Breast epithelium (tissue), 3 donors: ENCODE measurements around the gene C1orf105.

Source experiments
- POLR2A ChIP-seq: fragments of 450-650 bp; IDR thresholded peaks from one replicate; pipeline ENCODE4 v1.6.1; 2016; ENCODE audit warnings: antibody characterized with exemption, mild to moderate bottlenecking, moderate library complexity
- POLR2AphosphoS5 ChIP-seq, 3 donors: sonication (generic); formaldehyde crosslinking; IDR thresholded peaks; one replicate each; pipeline ENCODE4 v1.6.1; 2017; ENCODE audit warnings: antibody characterized with exemption in 3 of 3
- TF ChIP-seq, protein P1 (sequence below), 3 donors: fragments of 450-650 bp; IDR thresholded peaks; one replicate each; pipeline ENCODE4 v1.5.1; 2016 to 2017; ENCODE audit warnings: antibody characterized with exemption in 3 of 3, mild to moderate bottlenecking in 3 of 3, moderate library complexity in 3 of 3

DNA sequence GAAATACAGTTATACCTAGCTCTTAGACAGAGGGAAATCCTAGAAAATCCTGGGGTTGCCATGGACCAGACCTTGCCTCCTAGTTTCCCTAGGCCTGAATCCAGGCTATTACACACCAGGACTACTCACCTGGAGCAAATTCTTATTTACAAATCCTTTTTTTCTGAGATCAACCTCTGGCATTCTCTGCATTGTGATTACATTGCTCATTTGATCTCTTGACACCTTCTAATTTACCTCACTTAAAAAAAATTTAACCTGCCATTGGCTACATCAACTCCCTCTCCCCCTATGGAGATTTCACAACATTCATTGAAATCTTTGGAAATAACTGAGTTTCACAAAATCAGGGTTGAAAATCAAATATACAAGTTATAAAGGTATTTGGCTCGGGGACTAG lies 2.9 kb upstream of the C1orf105 start:
- TF ChIP-seq, protein P1, sequence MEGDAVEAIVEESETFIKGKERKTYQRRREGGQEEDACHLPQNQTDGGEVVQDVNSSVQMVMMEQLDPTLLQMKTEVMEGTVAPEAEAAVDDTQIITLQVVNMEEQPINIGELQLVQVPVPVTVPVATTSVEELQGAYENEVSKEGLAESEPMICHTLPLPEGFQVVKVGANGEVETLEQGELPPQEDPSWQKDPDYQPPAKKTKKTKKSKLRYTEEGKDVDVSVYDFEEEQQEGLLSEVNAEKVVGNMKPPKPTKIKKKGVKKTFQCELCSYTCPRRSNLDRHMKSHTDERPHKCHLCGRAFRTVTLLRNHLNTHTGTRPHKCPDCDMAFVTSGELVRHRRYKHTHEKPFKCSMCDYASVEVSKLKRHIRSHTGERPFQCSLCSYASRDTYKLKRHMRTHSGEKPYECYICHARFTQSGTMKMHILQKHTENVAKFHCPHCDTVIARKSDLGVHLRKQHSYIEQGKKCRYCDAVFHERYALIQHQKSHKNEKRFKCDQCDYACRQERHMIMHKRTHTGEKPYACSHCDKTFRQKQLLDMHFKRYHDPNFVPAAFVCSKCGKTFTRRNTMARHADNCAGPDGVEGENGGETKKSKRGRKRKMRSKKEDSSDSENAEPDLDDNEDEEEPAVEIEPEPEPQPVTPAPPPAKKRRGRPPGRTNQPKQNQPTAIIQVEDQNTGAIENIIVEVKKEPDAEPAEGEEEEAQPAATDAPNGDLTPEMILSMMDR (IDR thresholded peaks at IDR 0.05) = no peak
- TF ChIP-seq POLR2AphosphoS5 (IDR thresholded peaks at IDR 0.05) (no peak), POLR2A (no peak)
